TTC549 (cell line): ENCODE measurements around the gene CHMP1B.

Experiments used
- FAIRE-seq: peaks from 2 replicates; lab custom pipeline; 2012; peaks lifted over from hg19 to GRCh38; lab: Jason Lieb, UNC

Gene CHMP1B

GRCh38 chr18:11851146-11851805 lies at the start of gene CHMP1B:
Gene CHMP1B (plus strand): TSS chr18:11851413. CDS start chr18:11851512, 99 bp downstream.
- FAIRE-seq = no peak

- FAIRE-seq = no peak
Observed at GRCh38 chr18:11801573-11801972, 49.6 kb upstream of the CHMP1B start.

- FAIRE-seq = no peak
Observed at GRCh38 chr18:11802158-11802557, 49.1 kb upstream of the CHMP1B start.

- no peak for FAIRE-seq
Observed at GRCh38 chr18:11802586-11802985, 48.6 kb upstream of the CHMP1B start.

- no peak for FAIRE-seq
Observed at GRCh38 chr18:11807233-11807632, 44.0 kb upstream of the CHMP1B start.

GRCh38 chr18:11808001-11808855 lies 43.0 kb upstream of the CHMP1B start:
- FAIRE-seq = no peak

- FAIRE-seq = no peak
Observed at GRCh38 chr18:11809895-11810294, 41.3 kb upstream of the CHMP1B start.

GRCh38 chr18:11810379-11810778 lies 40.8 kb upstream of the CHMP1B start:
- FAIRE-seq = no peak

GRCh38 chr18:11811009-11811408 lies 40.2 kb upstream of the CHMP1B start:
- FAIRE-seq = no peak

- no peak for FAIRE-seq
Observed at GRCh38 chr18:11817229-11817628, 34.0 kb upstream of the CHMP1B start.

GRCh38 chr18:11818486-11819203 lies 32.6 kb upstream of the CHMP1B start:
- FAIRE-seq = no peak

- FAIRE-seq = no peak
Observed at GRCh38 chr18:11819938-11820337, 31.3 kb upstream of the CHMP1B start.

GRCh38 chr18:11820697-11821096 lies 30.5 kb upstream of the CHMP1B start:
- no peak for FAIRE-seq

- no peak for FAIRE-seq
Observed at GRCh38 chr18:11821208-11821607, 30.0 kb upstream of the CHMP1B start.

GRCh38 chr18:11821643-11822237 lies 29.5 kb upstream of the CHMP1B start:
- FAIRE-seq = no peak

- FAIRE-seq = no peak
Observed at GRCh38 chr18:11823545-11823944, 27.7 kb upstream of the CHMP1B start.

- FAIRE-seq = no peak
Observed at GRCh38 chr18:11826836-11827235, 24.4 kb upstream of the CHMP1B start.

- FAIRE-seq = no peak
Observed at GRCh38 chr18:11828786-11829432, 22.3 kb upstream of the CHMP1B start.

- FAIRE-seq = no peak
Observed at GRCh38 chr18:11830585-11830984, 20.6 kb upstream of the CHMP1B start.

GRCh38 chr18:11831921-11832320 lies 19.3 kb upstream of the CHMP1B start:
- FAIRE-seq = no peak

- FAIRE-seq = no peak
Observed at GRCh38 chr18:11834772-11835171, 16.4 kb upstream of the CHMP1B start.

GRCh38 chr18:11839556-11839955 lies 11.7 kb upstream of the CHMP1B start:
- FAIRE-seq = no peak
